Endodermal cell (in vitro differentiated cells): ENCODE results near the gene RASA2. TPM values are rescaled to one million over a fixed set of nuclear protein-coding genes. Genes with fewer than 3 reads are reported as not detected.

Experiments
- DNase-seq: peaks from one replicate; pipeline ENCODE4 v3.0.0-alpha.2; 2017
- H3K27ac ChIP-seq: 2 replicates; pipeline ENCODE4 v1.5.1; 2013; ENCODE audit warnings: mild to moderate bottlenecking, low read depth, low read length, moderate library complexity
- H3K27me3 ChIP-seq: 2 replicates; pipeline ENCODE4 v1.6.1; 2013; ENCODE audit warnings: mild to moderate bottlenecking, low read length, moderate library complexity; ENCODE audit not compliant: insufficient read depth, control insufficient read depth, poor library complexity, severe bottlenecking
- H3K36me3 ChIP-seq: 2 replicates; pipeline ENCODE4 v1.7.0; 2013; ENCODE audit warnings: mild to moderate bottlenecking, low read length, moderate library complexity; ENCODE audit not compliant: control insufficient read depth, insufficient read depth
- H3K4me1 ChIP-seq: one replicate; pipeline ENCODE4 v1.7.0; 2013; ENCODE audit warnings: low read length; ENCODE audit not compliant: control insufficient read depth, insufficient read depth
- H3K4me3 ChIP-seq: 2 replicates; pipeline ENCODE4 v1.5.1; 2013; ENCODE audit warnings: mild to moderate bottlenecking, low read length, moderate library complexity
- H3K9ac ChIP-seq: 2 replicates; pipeline ENCODE4 v1.6.1; 2013; ENCODE audit warnings: mild to moderate bottlenecking, low read length, moderate library complexity; ENCODE audit not compliant: poor library complexity, severe bottlenecking; ENCODE audit errors: extremely low read depth
- H3K9me3 ChIP-seq: 2 replicates; pipeline ENCODE4 v1.6.1; 2013; ENCODE audit warnings: mild to moderate bottlenecking, low read length, moderate library complexity; ENCODE audit not compliant: control insufficient read depth
- H3K27ac Mint-ChIP-seq: 2 replicates; pipeline ENCODE4 v1.8.0; 2020; ENCODE audit warnings: mixed read lengths
- H3K27me3 Mint-ChIP-seq: 2 replicates; pipeline ENCODE4 v1.8.0; 2021; ENCODE audit warnings: mild to moderate bottlenecking, mixed read lengths; ENCODE audit not compliant: insufficient read depth
- H3K36me3 Mint-ChIP-seq: 2 replicates; pipeline ENCODE4 v1.8.0; 2020; ENCODE audit warnings: low read depth, mixed read lengths
- H3K4me1 Mint-ChIP-seq: 2 replicates; pipeline ENCODE4 v1.8.0; 2020; ENCODE audit warnings: mixed read lengths
- H3K4me3 Mint-ChIP-seq: 2 replicates; pipeline ENCODE4 v1.8.0; 2020; ENCODE audit warnings: mild to moderate bottlenecking, moderate library complexity, mixed read lengths
- H3K9me3 Mint-ChIP-seq: 2 replicates; pipeline ENCODE4 v1.8.0; 2020; ENCODE audit warnings: mild to moderate bottlenecking, mixed read lengths
- CTCF ChIP-seq: fragments of 200-600 bp; sonication (generic); conservative IDR thresholded peaks from 2 replicates; pipeline ENCODE4 v1.5.0; 2021; ENCODE audit warnings: antibody characterized with exemption, mild to moderate bottlenecking
- WGBS, 2 experiments: methylation state at CpG; one replicate each; pipeline versions ENCODE4 v1.1.5 to v1.1.7; 2013; ENCODE audit warnings: missing lambda C conversion rate in 2 of 2, mixed read lengths in 1 of 2; ENCODE audit not compliant: insufficient coverage in 1 of 2, insufficient read length in 1 of 2; 5-methylcytosine and 5-hydroxymethylcytosine counted together
- total RNA-seq, 2 donors: library from RNA; stranded (reverse); fragmentation: NEBNext Ultra II Directional in 1 of 2; extraction: Animal tissue kit (Norgen Biotek cat#: 25700) in 1 of 2; gene quantifications; 2 replicates in 1 of 2; 3 replicates in 1 of 2; pipeline ENCODE4 v1.2.1, GENCODE V29; 2021

The RASA2 gene
- total RNA-seq, 2 donors from 2014 or later = 20.5 to 25.0 TPM

- Mint-ChIP-seq H3K27me3 (no peaks in the 10 kb centered on the region), H3K4me3 (no peak overlapping the region), H3K9me3 (peaks cover 2% of the 10 kb centered on the region), H3K4me1 (peaks cover 4% of the 10 kb centered on the region), H3K27ac (no peak overlapping the region), H3K36me3 (no peaks in the 10 kb centered on the region)
- Histone ChIP-seq H3K27me3 (no peaks in the 10 kb centered on the region), H3K4me1 (no peaks in the 10 kb centered on the region), H3K4me3 (no peak overlapping the region), H3K9me3 (no peaks in the 10 kb centered on the region), H3K36me3 (no peaks in the 10 kb centered on the region), H3K27ac (no peak overlapping the region), H3K9ac (no peak overlapping the region)
- no peak for TF ChIP-seq CTCF
- DNase-seq = no peak
Observed at GRCh38 chr3:141643391-141643790, 156.6 kb downstream of the RASA2 start.

GRCh38 chr3:141643796-141644195 is 157.0 kb downstream of the RASA2 start:
- Histone ChIP-seq H3K4me1 (no peaks in the 10 kb centered on the region), H3K27me3 (no peaks in the 10 kb centered on the region), H3K27ac (no peak overlapping the region), H3K9me3 (no peaks in the 10 kb centered on the region), H3K36me3 (no peaks in the 10 kb centered on the region), H3K4me3 (no peak overlapping the region), H3K9ac (no peak overlapping the region)
- Mint-ChIP-seq H3K9me3 (peaks cover 2% of the 10 kb centered on the region), H3K4me1 (peaks cover 5% of the 10 kb centered on the region), H3K27me3 (no peaks in the 10 kb centered on the region), H3K27ac (no peak overlapping the region), H3K36me3 (no peaks in the 10 kb centered on the region), H3K4me3 (no peak overlapping the region)
- peak; percentile 60 for DNase-seq
- no peak for TF ChIP-seq CTCF
- 100% methylated on average over 1 of the region's 1 CpG for WGBS, 2 experiments

- WGBS, 2 experiments = 57 to 62% methylated on average over 5 of the region's 5 CpGs
- H3K36me3 ChIP-seq = no peaks in the 10 kb centered on the region
- H3K4me1 ChIP-seq = no peaks in the 10 kb centered on the region
- no peaks in the 10 kb centered on the region for H3K27me3 Mint-ChIP-seq
- H3K27me3 ChIP-seq = no peaks in the 10 kb centered on the region
- H3K36me3 Mint-ChIP-seq = no peaks in the 10 kb centered on the region
- peaks cover 2% of the 10 kb centered on the region for H3K9me3 Mint-ChIP-seq
- H3K27ac ChIP-seq = no peak overlapping the region
- H3K4me3 Mint-ChIP-seq = no peak overlapping the region
- peak; percentile 92 for TF ChIP-seq CTCF
- H3K27ac Mint-ChIP-seq = no peak overlapping the region
- peaks cover 5% of the 10 kb centered on the region for H3K4me1 Mint-ChIP-seq
- no peak overlapping the region for H3K4me3 ChIP-seq
- no peaks in the 10 kb centered on the region for H3K9me3 ChIP-seq
- DNase-seq = peak; percentile 97
- no peak overlapping the region for H3K9ac ChIP-seq
Observed at GRCh38 chr3:141644931-141645330, 158.1 kb downstream of the RASA2 start.
